AG09319 (cell line): Measurements from ENCODE around the gene SLC25A53.

Source experiments
- DNase-seq: peaks from one replicate; pipeline ENCODE4 v3.0.0-alpha.2; 2010; ENCODE audit warnings: low read depth; ENCODE audit errors: extremely low read depth
- CTCF ChIP-seq: IDR thresholded peaks from 2 replicates; pipeline ENCODE4 v1.5.1; 2011; ENCODE audit warnings: low read depth, mild to moderate bottlenecking, inconsistent platforms, low read length, moderate library complexity

Gene SLC25A53

DNA sequence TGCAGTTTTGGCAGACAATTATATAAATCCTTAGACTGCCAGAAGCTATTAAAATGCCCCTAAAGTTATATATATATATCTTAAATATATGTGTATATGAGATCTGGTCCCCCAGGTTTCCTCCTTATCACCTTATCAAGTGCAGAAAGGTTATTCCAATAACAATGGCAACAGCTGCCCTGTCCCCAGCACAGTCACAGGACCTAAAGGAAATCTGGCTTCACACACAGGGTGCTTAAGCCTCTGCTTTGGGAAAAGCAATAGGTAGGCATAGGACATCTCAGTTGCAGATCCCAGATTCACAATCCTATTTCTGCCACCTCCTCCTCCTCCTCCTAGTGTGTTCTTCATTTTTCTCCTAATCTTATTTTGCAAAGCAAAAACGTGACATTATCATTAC is 5.8 kb downstream of the SLC25A53 start:
- TF ChIP-seq CTCF = no peak
- no peak for DNase-seq

DNA sequence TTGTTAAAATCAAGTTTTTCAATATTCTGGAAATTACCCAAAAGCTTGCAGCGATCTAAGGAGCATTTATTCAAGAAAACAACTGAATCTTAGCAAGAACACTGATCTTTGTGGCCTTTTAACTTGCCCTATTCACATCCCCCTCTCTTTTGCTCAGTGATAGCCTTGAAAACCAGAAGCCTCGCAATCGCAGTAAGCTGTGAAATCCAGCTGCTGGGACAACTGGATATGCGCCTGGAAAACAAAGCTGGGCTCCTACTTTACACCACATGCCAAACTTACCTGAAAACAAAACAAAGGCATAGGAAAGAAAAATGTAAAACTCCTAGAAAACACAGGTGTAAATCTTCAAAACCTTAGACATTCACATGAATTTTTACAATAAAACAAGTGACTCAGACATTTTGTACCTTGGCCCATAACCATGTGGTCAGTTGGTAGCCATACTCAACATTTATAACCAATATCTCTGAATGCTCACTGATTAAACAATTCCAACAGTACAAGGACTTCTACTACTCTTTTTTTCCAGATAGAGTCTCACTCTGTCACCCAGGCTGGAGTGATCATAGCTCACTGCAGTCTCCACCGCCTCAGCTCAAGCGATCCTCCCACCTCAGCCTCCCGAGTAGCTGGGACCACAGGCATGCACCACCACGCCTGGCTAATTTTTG is 15.6 kb downstream of the SLC25A53 start:
- DNase-seq = no peak

GRCh38 chrX:104137496-104137895 is 19.3 kb downstream of the SLC25A53 start:
- no peak; the same call in 1 of the 2 replicates for TF ChIP-seq CTCF
- no peak for DNase-seq

More for the DNA sequence above, 15.6 kb downstream of the SLC25A53 start:
- TF ChIP-seq CTCF = no peak

GRCh38 chrX:104136241-104137019 is 20.4 kb downstream of the SLC25A53 start:
- peak; percentile 70 for TF ChIP-seq CTCF
- DNase-seq = peak; percentile 80

GRCh38 chrX:104135677-104136076 is 21.1 kb downstream of the SLC25A53 start:
- TF ChIP-seq CTCF = no peak
- no peak for DNase-seq

GRCh38 chrX:104134583-104135261 is 22.1 kb downstream of the SLC25A53 start:
- no peak for DNase-seq
- no peak for TF ChIP-seq CTCF

- DNase-seq = no peak
- TF ChIP-seq CTCF = no peak
Measured at GRCh38 chrX:104130808-104131207, 26.0 kb downstream of the SLC25A53 start.
